ENCODE data around the gene CAMKMT.

DNA sequence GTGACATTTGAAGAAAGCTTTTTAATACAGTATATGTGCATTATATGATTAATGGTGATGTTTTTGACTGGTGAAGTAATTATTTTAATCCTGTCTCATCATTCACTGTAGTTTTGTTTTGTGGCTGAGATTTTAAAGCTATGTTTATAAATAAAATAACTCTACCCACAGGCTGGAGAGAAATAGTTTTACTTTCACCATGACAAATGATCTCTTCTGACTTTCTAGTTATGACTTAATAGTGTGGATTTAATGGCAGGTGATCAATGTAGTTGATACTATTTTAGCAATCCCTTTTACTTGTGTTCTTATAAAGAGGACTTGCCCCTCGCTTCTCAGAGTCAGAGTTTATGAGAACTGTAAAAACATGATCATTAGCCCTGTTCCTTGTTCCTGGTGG, 290.2 kb downstream of the CAMKMT start:
- TF ChIP-seq, protein P1, sequence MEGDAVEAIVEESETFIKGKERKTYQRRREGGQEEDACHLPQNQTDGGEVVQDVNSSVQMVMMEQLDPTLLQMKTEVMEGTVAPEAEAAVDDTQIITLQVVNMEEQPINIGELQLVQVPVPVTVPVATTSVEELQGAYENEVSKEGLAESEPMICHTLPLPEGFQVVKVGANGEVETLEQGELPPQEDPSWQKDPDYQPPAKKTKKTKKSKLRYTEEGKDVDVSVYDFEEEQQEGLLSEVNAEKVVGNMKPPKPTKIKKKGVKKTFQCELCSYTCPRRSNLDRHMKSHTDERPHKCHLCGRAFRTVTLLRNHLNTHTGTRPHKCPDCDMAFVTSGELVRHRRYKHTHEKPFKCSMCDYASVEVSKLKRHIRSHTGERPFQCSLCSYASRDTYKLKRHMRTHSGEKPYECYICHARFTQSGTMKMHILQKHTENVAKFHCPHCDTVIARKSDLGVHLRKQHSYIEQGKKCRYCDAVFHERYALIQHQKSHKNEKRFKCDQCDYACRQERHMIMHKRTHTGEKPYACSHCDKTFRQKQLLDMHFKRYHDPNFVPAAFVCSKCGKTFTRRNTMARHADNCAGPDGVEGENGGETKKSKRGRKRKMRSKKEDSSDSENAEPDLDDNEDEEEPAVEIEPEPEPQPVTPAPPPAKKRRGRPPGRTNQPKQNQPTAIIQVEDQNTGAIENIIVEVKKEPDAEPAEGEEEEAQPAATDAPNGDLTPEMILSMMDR (IDR thresholded peaks at IDR 0.05), result no peak
- no peak for TF ChIP-seq POLR2A (IDR thresholded peaks at IDR 0.05)
- TF ChIP-seq POLR2AphosphoS5 (IDR thresholded peaks at IDR 0.05), result no peak
- no peak for TF ChIP-seq EP300 (IDR thresholded peaks at IDR 0.05)
